ENCODE data around the gene SNX7. TPM values are rescaled to one million over a fixed set of nuclear protein-coding genes. Genes with fewer than 3 reads are reported as not detected.

The SNX7 gene
- total RNA-seq, 6 experiments from 2014 or later = 8.5 to 11.9 (median 9.9) TPM

GRCh38 chr1:98688110-98688739, 26.7 kb downstream of the SNX7 start:
- no peak for TF ChIP-seq POLR2A (IDR thresholded peaks at IDR 0.05)
- TF ChIP-seq CTCF (IDR thresholded peaks at IDR 0.05) = no peak
- Histone ChIP-seq H3K9me3 (no peaks in the 10 kb centered on the region), H3K36me3 (peaks cover 0 to 11% (median 0%) of the 10 kb centered on the region in 4 donors), H3K27ac (no peak overlapping the region), H3K4me1 (no peaks in the 10 kb centered on the region), H3K4me3 (no peak overlapping the region), H3K27me3 (no peaks in the 10 kb centered on the region)
- intact Hi-C loops (cut with DNase I) = no loop called here
- 88% methylated on average over 2 of the region's 2 CpGs for WGBS (ENCODE audit: insufficient coverage, low coverage, low lambda C conversion rate, missing lambda C conversion rate)
- no peak for ATAC-seq
- no peak for DNase-seq

GRCh38 chr1:98690576-98690975, 29.1 kb downstream of the SNX7 start:
- TF ChIP-seq CTCF (IDR thresholded peaks at IDR 0.05) = no peak
- DNase-seq = no peak
- no peak overlapping the region for H3K27ac ChIP-seq
- ATAC-seq = no peak
- intact Hi-C loops (cut with DNase I) = no loop called here
- no peaks in the 10 kb centered on the region for H3K4me1 ChIP-seq
- no peaks in the 10 kb centered on the region for H3K27me3 ChIP-seq
- peaks cover 0 to 4% (median 0%) of the 10 kb centered on the region in 4 donors for H3K36me3 ChIP-seq
- H3K9me3 ChIP-seq = no peaks in the 10 kb centered on the region
- H3K4me3 ChIP-seq = no peak overlapping the region

GRCh38 chr1:98692482-98692881, 31.0 kb downstream of the SNX7 start:
- no peak for DNase-seq
- TF ChIP-seq POLR2A (IDR thresholded peaks at IDR 0.05) (no peak), CTCF (IDR thresholded peaks at IDR 0.05) (no peak)
- Histone ChIP-seq H3K36me3 (no peaks in the 10 kb centered on the region), H3K4me1 (no peaks in the 10 kb centered on the region), H3K4me3 (no peak overlapping the region), H3K9me3 (no peaks in the 10 kb centered on the region), H3K27ac (no peak overlapping the region), H3K27me3 (no peaks in the 10 kb centered on the region)
- no peak for ATAC-seq
- 89% methylated on average over 2 of the region's 2 CpGs for WGBS (ENCODE audit: insufficient coverage, low coverage, low lambda C conversion rate, missing lambda C conversion rate)
- intact Hi-C loops (cut with DNase I) = no loop called here

GRCh38 chr1:98693385-98693784, 31.9 kb downstream of the SNX7 start:
- no peak for ATAC-seq
- no peaks in the 10 kb centered on the region for H3K27me3 ChIP-seq
- TF ChIP-seq CTCF (IDR thresholded peaks at IDR 0.05) = no peak
- no peak for TF ChIP-seq POLR2A (IDR thresholded peaks at IDR 0.05)
- intact Hi-C loops (cut with DNase I) = no loop called here
- DNase-seq = no peak
- no peaks in the 10 kb centered on the region for H3K4me1 ChIP-seq
- H3K4me3 ChIP-seq = no peak overlapping the region
- no peaks in the 10 kb centered on the region for H3K36me3 ChIP-seq
- no peak overlapping the region for H3K27ac ChIP-seq
- H3K9me3 ChIP-seq = no peaks in the 10 kb centered on the region
- WGBS (ENCODE audit: insufficient coverage, low coverage, low lambda C conversion rate, missing lambda C conversion rate) = 86% methylated on average over 2 of the region's 2 CpGs

- H3K27me3 ChIP-seq = no peaks in the 10 kb centered on the region
- intact Hi-C loops (cut with DNase I) = no loop called here
- H3K4me3 ChIP-seq = no peak overlapping the region
- H3K4me1 ChIP-seq = no peaks in the 10 kb centered on the region
- no peak for DNase-seq
- TF ChIP-seq POLR2A (IDR thresholded peaks at IDR 0.05) (no peak), CTCF (IDR thresholded peaks at IDR 0.05) (no peak)
- H3K36me3 ChIP-seq = no peaks in the 10 kb centered on the region
- 90% methylated on average over 4 of the region's 4 CpGs for WGBS (ENCODE audit: insufficient coverage, low coverage, low lambda C conversion rate, missing lambda C conversion rate)
- no peak overlapping the region for H3K27ac ChIP-seq
- no peaks in the 10 kb centered on the region for H3K9me3 ChIP-seq
- ATAC-seq = no peak
These were observed 34.6 kb downstream of the SNX7 start for GRCh38 chr1:98696077-98696476.
